ENCODE measurements around the gene LRRC55. TPM values are rescaled to one million over a fixed set of nuclear protein-coding genes. Genes with fewer than 3 reads are reported as not detected.

Gene LRRC55
- total RNA-seq, 2 experiments from 2014 or later: not detected

DNA sequence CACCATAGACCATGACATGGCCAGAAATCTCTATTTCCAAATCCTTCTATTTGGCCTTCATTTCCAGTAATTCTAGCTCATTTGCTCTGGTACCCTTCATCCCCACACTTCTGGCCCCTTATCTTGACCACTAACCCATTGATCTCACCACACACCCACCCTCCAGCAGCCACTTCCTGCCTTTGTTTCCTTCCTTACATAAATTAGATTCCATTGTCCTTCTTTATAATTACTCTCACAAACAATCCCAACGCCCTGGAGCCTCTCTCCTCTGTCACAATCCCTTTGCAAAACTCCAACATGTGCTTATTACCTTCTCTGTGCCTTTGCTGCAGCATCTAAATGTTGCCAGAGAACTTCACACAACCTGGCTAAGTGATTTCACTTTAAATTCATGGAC, 40.5 kb downstream of the LRRC55 start:
- Mint-ChIP-seq H3K4me1 (no peaks in the 10 kb centered on the region), H3K27me3 (peaks cover 4% of the 10 kb centered on the region), H3K4me3 (no peak overlapping the region), H3K27ac (no peak overlapping the region), H3K36me3 (no peaks in the 10 kb centered on the region), H3K9me3 (ENCODE audit: low read depth) (no peaks in the 10 kb centered on the region)
- DNase-seq (no peak), ATAC-seq (no peak)
- CTCF ChIA-PET: interaction anchor here (1.5 kb wide), 1 partner anchor 28 kb away, joined by 3 read pairs; no protein-coding TSS in a partner anchor

- no peak overlapping the region for H3K27ac Mint-ChIP-seq
- ATAC-seq (no peak), DNase-seq (no peak)
- H3K9me3 Mint-ChIP-seq (ENCODE audit: low read depth): no peaks in the 10 kb centered on the region
- H3K4me1 Mint-ChIP-seq: no peaks in the 10 kb centered on the region
- H3K27me3 Mint-ChIP-seq: no peaks in the 10 kb centered on the region
- no peak overlapping the region for H3K4me3 Mint-ChIP-seq
- H3K36me3 Mint-ChIP-seq: no peaks in the 10 kb centered on the region
- CTCF ChIA-PET: interaction anchor here (0.9 to 1.5 kb wide), 2 partner anchors 26 to 27 kb away, joined by 3 to 9 read pairs; no protein-coding TSS in a partner anchor
Observed at GRCh38 chr11:57223601-57224000, 41.8 kb downstream of the LRRC55 start.

DNA sequence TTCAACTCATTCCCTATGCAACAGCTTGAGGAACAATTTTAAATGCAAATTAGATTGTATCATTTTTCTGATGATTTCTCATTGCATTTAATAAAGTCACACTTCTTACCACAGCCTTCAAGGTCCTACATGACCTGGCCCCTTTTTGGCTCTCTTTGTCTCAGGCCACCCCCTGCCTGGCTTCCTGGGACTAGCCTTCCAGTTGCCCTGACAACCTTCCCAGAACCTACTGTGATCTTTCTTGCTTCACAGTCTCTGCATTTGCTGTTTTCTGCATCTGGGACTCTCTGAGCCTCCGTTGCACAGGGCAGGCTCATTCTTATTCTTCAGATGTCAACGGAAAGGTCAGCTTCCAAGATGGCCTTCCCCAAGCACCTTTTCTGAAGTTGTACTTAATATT, 42.4 kb downstream of the LRRC55 start:
- H3K9me3 Mint-ChIP-seq (ENCODE audit: low read depth): no peaks in the 10 kb centered on the region
- DNase-seq (no peak), ATAC-seq (no peak)
- H3K36me3 Mint-ChIP-seq: no peaks in the 10 kb centered on the region
- H3K4me1 Mint-ChIP-seq: no peaks in the 10 kb centered on the region
- CTCF ChIA-PET: interaction anchor here (0.9 kb wide), 1 partner anchor 26 kb away, joined by 9 read pairs; no protein-coding TSS in a partner anchor
- H3K4me3 Mint-ChIP-seq: no peak overlapping the region
- no peaks in the 10 kb centered on the region for H3K27me3 Mint-ChIP-seq
- no peak overlapping the region for H3K27ac Mint-ChIP-seq

DNA sequence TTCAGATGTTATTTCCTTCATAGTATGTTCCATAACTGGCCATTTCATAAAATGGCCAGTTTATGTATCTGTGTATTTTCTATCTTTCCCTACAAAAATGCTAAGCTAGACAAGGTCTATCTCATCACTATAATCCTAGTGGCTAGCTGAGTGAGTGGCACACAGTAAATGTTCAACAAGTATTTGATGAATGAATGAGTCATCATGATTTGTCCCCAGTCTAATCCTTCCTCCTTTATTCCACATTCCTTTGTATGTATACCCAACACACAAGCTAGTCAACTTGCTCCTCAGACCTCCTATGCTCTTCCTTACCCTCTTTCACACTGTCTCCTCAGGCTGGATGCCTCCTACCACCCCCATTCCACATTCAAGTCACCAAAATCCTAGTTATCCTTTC, 42.8 kb downstream of the LRRC55 start:
- no peaks in the 10 kb centered on the region for H3K4me1 Mint-ChIP-seq
- DNase-seq (no peak), ATAC-seq (no peak)
- no peak overlapping the region for H3K4me3 Mint-ChIP-seq
- no peak overlapping the region for H3K27ac Mint-ChIP-seq
- no peaks in the 10 kb centered on the region for H3K9me3 Mint-ChIP-seq (ENCODE audit: low read depth)
- H3K36me3 Mint-ChIP-seq: no peaks in the 10 kb centered on the region
- CTCF ChIA-PET: interaction anchor here (0.9 to 1.1 kb wide), 2 partner anchors 25 kb away, joined by 3 to 9 read pairs; no protein-coding TSS in a partner anchor
- H3K27me3 Mint-ChIP-seq: no peaks in the 10 kb centered on the region

DNA sequence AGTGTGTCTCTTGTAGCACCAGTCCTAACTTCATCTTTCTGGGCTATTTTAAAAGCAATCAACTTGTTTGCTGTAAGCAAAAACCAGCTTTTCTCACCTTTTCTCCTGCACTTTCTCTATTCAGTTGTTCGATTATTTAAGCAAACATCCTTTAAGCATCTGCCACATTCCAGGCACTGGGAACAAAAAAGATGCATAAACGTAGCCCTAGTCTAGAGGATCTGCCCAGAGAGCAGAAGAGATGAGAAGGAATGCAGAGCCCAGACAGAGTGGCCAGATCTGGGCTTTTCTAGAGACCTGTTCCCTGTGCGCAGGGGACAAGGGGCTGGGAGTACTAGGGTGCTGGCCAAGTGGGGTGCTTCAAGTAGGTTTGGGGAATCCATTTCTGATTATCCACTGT, 46.8 kb downstream of the LRRC55 start:
- Mint-ChIP-seq H3K36me3 (no peaks in the 10 kb centered on the region), H3K27ac (no peak overlapping the region), H3K4me1 (no peaks in the 10 kb centered on the region), H3K9me3 (ENCODE audit: low read depth) (no peaks in the 10 kb centered on the region), H3K4me3 (no peak overlapping the region), H3K27me3 (peaks cover 36% of the 10 kb centered on the region)
- ATAC-seq (no peak), DNase-seq (no peak)
- CTCF ChIA-PET: no interaction called here

GRCh38 chr11:57230316-57230715, 48.6 kb downstream of the LRRC55 start:
- ATAC-seq (no peak), DNase-seq (no peak)
- Mint-ChIP-seq H3K9me3 (ENCODE audit: low read depth) (no peaks in the 10 kb centered on the region), H3K27ac (no peak overlapping the region), H3K4me3 (no peak overlapping the region), H3K4me1 (no peaks in the 10 kb centered on the region), H3K27me3 (peaks cover 53% of the 10 kb centered on the region), H3K36me3 (no peaks in the 10 kb centered on the region)
- CTCF ChIA-PET: no interaction called here

DNA sequence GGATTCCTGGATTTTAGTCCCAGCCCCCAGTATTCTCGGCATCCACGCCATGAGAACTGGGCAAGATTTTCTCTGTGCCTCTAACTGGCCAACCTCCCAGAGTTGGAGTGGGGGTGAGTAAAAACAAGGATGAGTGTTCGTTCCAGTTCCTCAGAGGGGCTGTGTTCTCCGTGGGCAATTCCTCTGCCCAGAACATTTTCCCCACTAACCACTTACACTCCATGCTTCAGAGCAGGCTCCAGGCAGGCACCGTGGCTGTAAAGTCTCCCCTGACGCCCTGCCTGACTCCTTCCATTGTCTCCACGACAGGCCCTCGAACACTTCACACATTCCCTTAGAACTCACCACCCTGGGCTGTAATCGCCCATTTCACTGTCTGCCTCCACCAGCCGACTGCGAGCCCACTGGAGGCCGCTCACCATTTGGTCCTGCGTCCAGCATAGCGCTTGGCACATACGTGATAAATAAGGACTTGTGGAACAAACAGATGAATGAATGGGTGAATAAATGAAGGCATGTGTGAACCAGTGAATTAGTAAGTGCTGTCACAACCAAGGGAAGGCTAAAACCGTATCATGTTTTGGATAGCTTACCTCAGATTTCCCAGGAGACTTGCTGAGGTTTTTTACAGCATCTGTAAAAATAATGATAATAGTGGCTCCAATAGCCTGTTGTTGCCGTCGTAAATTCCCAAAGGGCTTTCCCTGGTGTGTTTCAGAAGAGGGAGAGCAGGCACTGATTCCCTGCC, 49.2 kb downstream of the LRRC55 start:
- ATAC-seq: no peak
- Mint-ChIP-seq H3K4me1 (no peaks in the 10 kb centered on the region), H3K27ac (no peak overlapping the region), H3K9me3 (ENCODE audit: low read depth) (no peaks in the 10 kb centered on the region), H3K4me3 (no peak overlapping the region), H3K36me3 (no peaks in the 10 kb centered on the region), H3K27me3 (peaks cover 56% of the 10 kb centered on the region)
- DNase-seq: no peak
- CTCF ChIA-PET: no interaction called here

GRCh38 chr11:57231539-57232253, 49.9 kb downstream of the LRRC55 start:
- Mint-ChIP-seq H3K4me3 (no peak overlapping the region), H3K27me3 (peaks cover 59% of the 10 kb centered on the region), H3K36me3 (no peaks in the 10 kb centered on the region), H3K9me3 (ENCODE audit: low read depth) (no peaks in the 10 kb centered on the region), H3K27ac (no peak overlapping the region), H3K4me1 (no peaks in the 10 kb centered on the region)
- CTCF ChIA-PET: no interaction called here
- ATAC-seq: no peak
- no peak for DNase-seq

- peaks cover 65% of the 10 kb centered on the region for H3K27me3 Mint-ChIP-seq
- H3K36me3 Mint-ChIP-seq: no peaks in the 10 kb centered on the region
- H3K27ac Mint-ChIP-seq: no peak overlapping the region
- H3K9me3 Mint-ChIP-seq (ENCODE audit: low read depth): no peaks in the 10 kb centered on the region
- no peak for DNase-seq
- H3K4me1 Mint-ChIP-seq: peaks cover 2% of the 10 kb centered on the region
- CTCF ChIA-PET: interaction anchor here (0.9 kb wide), 1 partner anchor 16 kb away, joined by 3 read pairs; no protein-coding TSS in a partner anchor
- ATAC-seq: no peak
- no peak overlapping the region for H3K4me3 Mint-ChIP-seq
Observed at GRCh38 chr11:57233702-57234101, 51.9 kb downstream of the LRRC55 start.

DNA sequence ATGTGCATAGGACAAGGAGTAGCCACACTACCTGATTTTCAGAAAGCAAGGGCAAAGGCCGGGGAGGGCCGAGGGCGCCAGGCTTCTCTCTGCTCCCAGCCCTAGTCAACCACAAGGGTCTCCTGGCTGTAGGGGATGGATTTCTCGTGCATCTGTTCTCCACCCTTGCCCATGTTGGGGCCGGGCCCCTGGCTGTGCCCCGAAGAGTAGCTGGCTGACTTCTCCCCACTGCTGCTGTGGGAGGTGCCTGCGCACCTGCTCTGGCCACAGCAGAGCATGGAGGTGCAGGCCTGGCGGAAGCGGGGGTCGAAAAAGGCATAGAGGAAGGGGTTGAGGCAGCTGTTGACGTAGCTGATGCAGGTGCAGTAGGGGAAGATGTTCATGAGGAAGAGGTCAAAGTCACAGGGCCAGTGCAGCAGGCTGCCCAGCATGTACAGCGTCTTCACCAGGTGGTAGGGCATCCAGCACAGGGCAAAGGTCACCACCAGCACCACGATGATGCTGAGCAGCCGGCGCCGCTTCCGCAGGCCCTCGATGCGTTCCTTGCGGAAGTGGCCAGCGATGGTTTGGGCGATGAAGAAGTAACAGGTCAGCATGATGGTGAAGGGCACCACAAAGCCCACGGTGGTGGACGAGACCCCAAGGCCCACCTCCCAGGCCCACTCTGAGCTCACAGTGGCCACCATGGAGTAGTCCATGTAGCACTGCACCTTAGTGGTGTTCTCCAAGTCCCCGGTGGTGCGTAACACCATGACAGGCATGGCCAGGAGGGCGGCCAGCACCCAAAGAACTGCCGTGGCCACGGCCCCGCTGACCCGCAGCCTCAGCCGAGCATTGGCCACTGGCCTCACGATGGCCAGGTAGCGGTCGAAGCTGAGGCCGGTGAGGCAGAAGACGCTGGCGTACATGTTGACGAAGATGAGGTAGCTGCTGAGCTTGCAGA, 54.3 kb downstream of the LRRC55 start:
- peaks cover 2% of the 10 kb centered on the region for H3K4me1 Mint-ChIP-seq
- CTCF ChIA-PET: interaction anchor here (1.0 kb wide), 1 partner anchor 14 kb away, joined by 3 read pairs; no protein-coding TSS in a partner anchor
- H3K36me3 Mint-ChIP-seq: no peaks in the 10 kb centered on the region
- DNase-seq (no peak), ATAC-seq (no peak)
- peaks cover 59% of the 10 kb centered on the region for H3K27me3 Mint-ChIP-seq
- no peak overlapping the region for H3K27ac Mint-ChIP-seq
- no peaks in the 10 kb centered on the region for H3K9me3 Mint-ChIP-seq (ENCODE audit: low read depth)
- H3K4me3 Mint-ChIP-seq: no peak overlapping the region

DNA sequence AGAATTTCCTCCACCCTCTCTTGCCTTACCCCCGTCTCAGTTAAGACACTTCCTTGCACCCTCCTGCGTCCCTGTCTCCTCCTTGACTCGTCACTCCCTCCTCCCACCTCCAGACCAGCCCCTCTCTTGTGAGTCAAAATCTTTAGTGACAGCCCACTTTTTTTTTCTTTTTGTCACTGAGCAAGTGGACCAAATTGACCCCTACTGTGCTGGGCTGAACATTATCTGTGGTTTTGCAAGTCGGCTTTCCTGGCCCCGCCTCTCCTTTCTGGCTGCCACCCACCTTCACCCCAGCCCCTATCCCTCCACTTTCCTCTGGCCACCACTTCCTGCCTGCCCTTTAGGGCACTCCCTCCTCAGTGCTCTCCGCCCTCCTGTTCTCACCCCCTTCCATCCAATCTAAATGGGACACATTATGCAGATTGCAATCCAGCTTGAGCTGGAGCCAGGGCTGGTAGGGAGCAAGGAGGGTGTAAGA, 55.5 kb downstream of the LRRC55 start, which contains the start of gene APLNR:
Gene APLNR (minus strand): TSS at position 47 of the 478 bp plus-strand sequence. CDS start 246 bp downstream, outside the sequence.
- no peak for DNase-seq
- Mint-ChIP-seq H3K27me3 (peaks cover 48% of the 10 kb centered on the region), H3K4me1 (peaks cover 2% of the 10 kb centered on the region), H3K36me3 (no peaks in the 10 kb centered on the region), H3K9me3 (ENCODE audit: low read depth) (no peaks in the 10 kb centered on the region), H3K27ac (no peak within 1 kb of the TSS), H3K4me3 (no peak within 1 kb of the TSS)
- CTCF ChIA-PET: no interaction called here
- ATAC-seq: no peak

GRCh38 chr11:57239348-57239747, 57.6 kb downstream of the LRRC55 start:
- ATAC-seq (no peak), DNase-seq (no peak)
- Mint-ChIP-seq H3K27ac (no peak overlapping the region), H3K9me3 (ENCODE audit: low read depth) (no peaks in the 10 kb centered on the region), H3K4me1 (peaks cover 2% of the 10 kb centered on the region), H3K36me3 (no peaks in the 10 kb centered on the region), H3K4me3 (no peak overlapping the region), H3K27me3 (peaks cover 27% of the 10 kb centered on the region)
- CTCF ChIA-PET: interaction anchor here (4.1 kb wide), 1 partner anchor 10 kb away, joined by 23 read pairs; no protein-coding TSS in a partner anchor

DNA sequence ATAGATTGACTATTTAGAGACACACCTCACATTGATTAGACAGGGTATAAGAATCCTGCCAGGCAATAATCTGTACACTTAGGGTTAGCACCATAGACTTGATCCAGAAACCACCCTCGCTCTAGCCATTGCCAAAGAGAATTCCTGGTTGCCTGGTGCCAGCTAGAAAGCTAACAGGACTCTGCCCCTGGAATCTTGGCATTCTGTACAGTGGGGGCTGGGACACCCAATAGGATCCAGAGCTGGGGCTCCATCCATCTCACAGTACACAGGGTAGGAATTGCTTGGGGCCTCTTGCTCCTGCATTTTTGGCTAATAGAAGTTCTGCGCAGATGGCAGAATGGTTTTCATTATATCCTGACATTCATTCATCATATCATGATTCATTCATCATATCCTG, 58.3 kb downstream of the LRRC55 start:
- H3K36me3 Mint-ChIP-seq: no peaks in the 10 kb centered on the region
- H3K4me3 Mint-ChIP-seq: no peak overlapping the region
- no peaks in the 10 kb centered on the region for H3K9me3 Mint-ChIP-seq (ENCODE audit: low read depth)
- H3K27me3 Mint-ChIP-seq: peaks cover 21% of the 10 kb centered on the region
- H3K27ac Mint-ChIP-seq: no peak overlapping the region
- CTCF ChIA-PET: interaction anchor here (4.1 kb wide), 1 partner anchor 10 kb away, joined by 23 read pairs; no protein-coding TSS in a partner anchor
- DNase-seq (no peak), ATAC-seq (no peak)
- H3K4me1 Mint-ChIP-seq: peaks cover 5% of the 10 kb centered on the region
